ENCODE data around the gene PARD3B.

DNA sequence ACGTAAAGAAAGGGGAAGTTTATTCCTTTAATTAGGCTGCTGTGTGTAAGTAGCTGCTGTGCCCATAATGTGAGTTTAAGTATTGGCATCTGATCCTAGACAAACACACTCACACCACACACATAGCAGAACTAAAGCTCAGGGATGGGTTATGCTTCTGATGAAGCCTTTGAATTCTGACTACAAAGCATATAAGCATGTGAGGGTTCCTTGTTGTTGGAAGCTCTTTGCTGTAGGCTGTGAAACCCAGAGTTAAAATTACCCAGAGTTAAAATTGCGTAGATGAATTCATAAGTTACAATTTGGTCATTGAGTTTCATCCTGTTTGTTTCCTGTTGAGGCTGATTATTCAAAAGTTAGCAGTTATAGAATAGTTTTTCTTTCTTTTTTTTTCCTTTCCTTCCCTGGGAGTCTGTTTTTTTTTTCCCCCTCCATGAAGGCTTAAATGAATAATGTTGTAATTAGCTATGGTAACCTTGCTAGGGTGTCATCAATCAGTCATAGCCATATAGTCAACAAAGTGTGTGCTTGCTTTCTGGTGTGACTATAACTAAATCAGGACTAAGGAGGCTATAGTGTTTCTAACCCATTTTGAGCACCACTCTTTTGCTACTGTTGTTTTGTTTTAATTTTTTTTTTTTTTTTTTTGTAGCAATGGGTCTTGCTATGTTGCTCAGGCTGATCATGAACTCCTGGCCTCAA, 426.1 kb downstream of the PARD3B start:
- TF ChIP-seq CBX3 (IDR thresholded peaks at IDR 0.05; ENCODE audit: borderline replicate concordance, low read depth) = no peak
- no peak for TF ChIP-seq CTCF (IDR thresholded peaks at IDR 0.05 in 2 of 3, conservative IDR thresholded peaks at IDR 0.05 in 1 of 3; ENCODE audit: control insufficient read depth in 2 of 3, extremely low read depth in 1 of 3, insufficient read depth in 1 of 3, low read depth in 3 of 3, low read length in 3 of 3)
- TF ChIP-seq, protein P1, sequence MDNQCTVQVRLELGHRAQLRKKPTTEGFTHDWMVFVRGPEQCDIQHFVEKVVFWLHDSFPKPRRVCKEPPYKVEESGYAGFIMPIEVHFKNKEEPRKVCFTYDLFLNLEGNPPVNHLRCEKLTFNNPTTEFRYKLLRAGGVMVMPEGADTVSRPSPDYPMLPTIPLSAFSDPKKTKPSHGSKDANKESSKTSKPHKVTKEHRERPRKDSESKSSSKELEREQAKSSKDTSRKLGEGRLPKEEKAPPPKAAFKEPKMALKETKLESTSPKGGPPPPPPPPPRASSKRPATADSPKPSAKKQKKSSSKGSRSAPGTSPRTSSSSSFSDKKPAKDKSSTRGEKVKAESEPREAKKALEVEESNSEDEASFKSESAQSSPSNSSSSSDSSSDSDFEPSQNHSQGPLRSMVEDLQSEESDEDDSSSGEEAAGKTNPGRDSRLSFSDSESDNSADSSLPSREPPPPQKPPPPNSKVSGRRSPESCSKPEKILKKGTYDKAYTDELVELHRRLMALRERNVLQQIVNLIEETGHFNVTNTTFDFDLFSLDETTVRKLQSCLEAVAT (IDR thresholded peaks at IDR 0.05) = no peak
- no peak for TF ChIP-seq SUZ12 (IDR thresholded peaks at IDR 0.05; ENCODE audit: unreplicated experiment)
- no peak for TF ChIP-seq CHD4 (IDR thresholded peaks at IDR 0.05)
- no peak for TF ChIP-seq ELK1 (IDR thresholded peaks at IDR 0.05; ENCODE audit: low read depth, low read length)
- no peak for TF ChIP-seq MYC (IDR thresholded peaks at IDR 0.05; ENCODE audit: insufficient read depth, insufficient read length, insufficient replicate concordance, low read length, severe bottlenecking)
- TF ChIP-seq JUND (IDR thresholded peaks at IDR 0.05; ENCODE audit: low read depth, low read length) = no peak
- TF ChIP-seq, protein P2, sequence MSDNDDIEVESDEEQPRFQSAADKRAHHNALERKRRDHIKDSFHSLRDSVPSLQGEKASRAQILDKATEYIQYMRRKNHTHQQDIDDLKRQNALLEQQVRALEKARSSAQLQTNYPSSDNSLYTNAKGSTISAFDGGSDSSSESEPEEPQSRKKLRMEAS (IDR thresholded peaks at IDR 0.05; ENCODE audit: low read depth, low read length) = no peak
- TF ChIP-seq RAD21 (IDR thresholded peaks at IDR 0.05; ENCODE audit: insufficient read depth, low read depth, low read length) = no peak
- TF ChIP-seq, protein P3, sequence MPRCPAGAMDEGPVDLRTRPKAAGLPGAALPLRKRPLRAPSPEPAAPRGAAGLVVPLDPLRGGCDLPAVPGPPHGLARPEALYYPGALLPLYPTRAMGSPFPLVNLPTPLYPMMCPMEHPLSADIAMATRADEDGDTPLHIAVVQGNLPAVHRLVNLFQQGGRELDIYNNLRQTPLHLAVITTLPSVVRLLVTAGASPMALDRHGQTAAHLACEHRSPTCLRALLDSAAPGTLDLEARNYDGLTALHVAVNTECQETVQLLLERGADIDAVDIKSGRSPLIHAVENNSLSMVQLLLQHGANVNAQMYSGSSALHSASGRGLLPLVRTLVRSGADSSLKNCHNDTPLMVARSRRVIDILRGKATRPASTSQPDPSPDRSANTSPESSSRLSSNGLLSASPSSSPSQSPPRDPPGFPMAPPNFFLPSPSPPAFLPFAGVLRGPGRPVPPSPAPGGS (IDR thresholded peaks at IDR 0.05; ENCODE audit: borderline replicate concordance, insufficient read depth, low read depth, low read length, poor library complexity, severe bottlenecking) = no peak
